Peyer's patch (tissue), 4 donors: ENCODE measurements around the gene CAMK2B.

Source experiments
- CTCF ChIP-seq, 6 experiments: fragments of 450-650 bp in 4 of 6; fragments of 200-600 bp in 2 of 6; sonication (generic) in 1 of 6; IDR thresholded peaks; one replicate each; pipeline ENCODE4 v1.5.1; 2017 to 2019; ENCODE audit warnings: antibody characterized with exemption in 6 of 6, mild to moderate bottlenecking in 3 of 6, moderate library complexity in 1 of 6
- POLR2A ChIP-seq, 2 donors: fragments of 450-650 bp; IDR thresholded peaks; one replicate each; pipeline ENCODE4 v1.5.1; 2017; ENCODE audit warnings: antibody characterized with exemption in 2 of 2, mild to moderate bottlenecking in 2 of 2, moderate library complexity in 2 of 2

DNA sequence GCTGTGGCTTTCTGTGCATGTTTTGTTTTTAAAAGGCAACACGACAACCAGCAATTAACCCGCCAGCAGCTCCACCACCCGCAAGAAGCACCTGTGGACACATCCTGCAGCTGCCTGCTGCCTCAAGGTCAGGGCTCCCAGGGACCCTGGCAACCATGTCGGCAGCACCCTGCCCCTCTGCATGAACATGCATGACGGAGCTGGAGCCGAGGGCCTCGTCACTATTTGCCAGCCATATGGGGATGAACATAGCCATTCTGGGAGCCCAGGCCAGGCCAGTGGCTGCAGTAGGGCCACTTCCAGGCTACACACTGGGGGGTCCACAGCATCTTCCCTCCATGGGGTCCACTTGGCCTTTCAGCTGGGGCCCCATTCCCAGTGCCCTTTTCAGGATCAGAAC lies 52.9 kb downstream of the CAMK2B start:
- TF ChIP-seq CTCF (IDR thresholded peaks at IDR 0.05) (no peak), POLR2A (IDR thresholded peaks at IDR 0.05) (no peak)
